ENCODE results near the gene EXOC3.

EXOC3 gene

GRCh38 chr5:446883-447263 lies 3.9 kb downstream of the EXOC3 start:
- Histone ChIP-seq H3K27ac (ENCODE audit: low read length) (no peak overlapping the region), H4K20me1 (ENCODE audit: insufficient read depth, low read length) (no peaks in the 10 kb centered on the region), H2AFZ (ENCODE audit: low read depth, low read length) (no peak overlapping the region), H3K36me3 (replicated peaks; ENCODE audit: low read depth, low read length) (peaks cover 43% of the 10 kb centered on the region), H3K4me1 (ENCODE audit: low read length) (peaks cover 13% of the 10 kb centered on the region), H3K9me3 (ENCODE audit: insufficient read depth, low read length) (peaks cover 5% of the 10 kb centered on the region; the same call in 1 of the 2 replicates), H3K79me2 (ENCODE audit: low read length) (peaks cover 29% of the 10 kb centered on the region), H3K4me3 (ENCODE audit: low read length) (no peak overlapping the region), H3K27me3 (ENCODE audit: low read depth, low read length) (no peaks in the 10 kb centered on the region), H3K9ac (ENCODE audit: low read length) (no peak overlapping the region), H3K4me2 (ENCODE audit: low read length) (no peak overlapping the region)
- TF ChIP-seq EZH2phosphoT487 (IDR thresholded peaks at IDR 0.05; ENCODE audit: low read depth), result no peak
- TF ChIP-seq, protein P1, sequence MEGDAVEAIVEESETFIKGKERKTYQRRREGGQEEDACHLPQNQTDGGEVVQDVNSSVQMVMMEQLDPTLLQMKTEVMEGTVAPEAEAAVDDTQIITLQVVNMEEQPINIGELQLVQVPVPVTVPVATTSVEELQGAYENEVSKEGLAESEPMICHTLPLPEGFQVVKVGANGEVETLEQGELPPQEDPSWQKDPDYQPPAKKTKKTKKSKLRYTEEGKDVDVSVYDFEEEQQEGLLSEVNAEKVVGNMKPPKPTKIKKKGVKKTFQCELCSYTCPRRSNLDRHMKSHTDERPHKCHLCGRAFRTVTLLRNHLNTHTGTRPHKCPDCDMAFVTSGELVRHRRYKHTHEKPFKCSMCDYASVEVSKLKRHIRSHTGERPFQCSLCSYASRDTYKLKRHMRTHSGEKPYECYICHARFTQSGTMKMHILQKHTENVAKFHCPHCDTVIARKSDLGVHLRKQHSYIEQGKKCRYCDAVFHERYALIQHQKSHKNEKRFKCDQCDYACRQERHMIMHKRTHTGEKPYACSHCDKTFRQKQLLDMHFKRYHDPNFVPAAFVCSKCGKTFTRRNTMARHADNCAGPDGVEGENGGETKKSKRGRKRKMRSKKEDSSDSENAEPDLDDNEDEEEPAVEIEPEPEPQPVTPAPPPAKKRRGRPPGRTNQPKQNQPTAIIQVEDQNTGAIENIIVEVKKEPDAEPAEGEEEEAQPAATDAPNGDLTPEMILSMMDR (IDR thresholded peaks at IDR 0.05; ENCODE audit: low read depth, low read length), result peak; percentile 51

GRCh38 chr5:447501-447900 lies 4.5 kb downstream of the EXOC3 start:
- Histone ChIP-seq H2AFZ (ENCODE audit: low read depth, low read length) (no peak overlapping the region), H3K79me2 (ENCODE audit: low read length) (peaks cover 23% of the 10 kb centered on the region), H3K4me1 (ENCODE audit: low read length) (peaks cover 8% of the 10 kb centered on the region; the same call in 1 of the 2 replicates), H3K36me3 (replicated peaks; ENCODE audit: low read depth, low read length) (peaks cover 49% of the 10 kb centered on the region), H4K20me1 (ENCODE audit: insufficient read depth, low read length) (no peaks in the 10 kb centered on the region), H3K4me3 (ENCODE audit: low read length) (no peak overlapping the region), H3K4me2 (ENCODE audit: low read length) (no peak overlapping the region), H3K9ac (ENCODE audit: low read length) (no peak overlapping the region), H3K27ac (ENCODE audit: low read length) (no peak overlapping the region), H3K27me3 (ENCODE audit: low read depth, low read length) (no peaks in the 10 kb centered on the region), H3K9me3 (ENCODE audit: insufficient read depth, low read length) (peaks cover 10% of the 10 kb centered on the region; the same call in 1 of the 2 replicates)
- TF ChIP-seq, protein P1 (IDR thresholded peaks at IDR 0.05; ENCODE audit: low read depth, low read length), result no peak
- TF ChIP-seq EZH2phosphoT487 (IDR thresholded peaks at IDR 0.05; ENCODE audit: low read depth), result no peak

GRCh38 chr5:448061-448765 lies 5.2 kb downstream of the EXOC3 start:
- H4K20me1 ChIP-seq (ENCODE audit: insufficient read depth, low read length), result no peaks in the 10 kb centered on the region
- H3K9ac ChIP-seq (ENCODE audit: low read length), result no peak overlapping the region
- peaks cover 56% of the 10 kb centered on the region for H3K36me3 ChIP-seq (replicated peaks; ENCODE audit: low read depth, low read length)
- TF ChIP-seq, protein P1 (IDR thresholded peaks at IDR 0.05; ENCODE audit: low read depth, low read length), result no peak
- TF ChIP-seq EZH2phosphoT487 (IDR thresholded peaks at IDR 0.05; ENCODE audit: low read depth), result no peak
- H3K27me3 ChIP-seq (ENCODE audit: low read depth, low read length), result no peaks in the 10 kb centered on the region
- H3K27ac ChIP-seq (ENCODE audit: low read length), result no peak overlapping the region
- H3K4me3 ChIP-seq (ENCODE audit: low read length), result no peak overlapping the region
- H3K4me2 ChIP-seq (ENCODE audit: low read length), result no peak overlapping the region
- peaks cover 8% of the 10 kb centered on the region; the same call in 1 of the 2 replicates for H3K4me1 ChIP-seq (ENCODE audit: low read length)
- H2AFZ ChIP-seq (ENCODE audit: low read depth, low read length), result no peak overlapping the region
- H3K9me3 ChIP-seq (ENCODE audit: insufficient read depth, low read length), result peaks cover 10% of the 10 kb centered on the region; the same call in 1 of the 2 replicates
- H3K79me2 ChIP-seq (ENCODE audit: low read length), result peaks cover 19% of the 10 kb centered on the region

GRCh38 chr5:448766-449090 lies 5.8 kb downstream of the EXOC3 start:
- Histone ChIP-seq H2AFZ (ENCODE audit: low read depth, low read length) (no peak overlapping the region), H3K79me2 (ENCODE audit: low read length) (peaks cover 14% of the 10 kb centered on the region), H4K20me1 (ENCODE audit: insufficient read depth, low read length) (no peaks in the 10 kb centered on the region), H3K36me3 (replicated peaks; ENCODE audit: low read depth, low read length) (peaks cover 61% of the 10 kb centered on the region), H3K4me3 (ENCODE audit: low read length) (no peak overlapping the region), H3K9ac (ENCODE audit: low read length) (no peak overlapping the region), H3K4me2 (ENCODE audit: low read length) (no peak overlapping the region), H3K27ac (ENCODE audit: low read length) (no peak overlapping the region), H3K9me3 (ENCODE audit: insufficient read depth, low read length) (peaks cover 10% of the 10 kb centered on the region; the same call in 1 of the 2 replicates), H3K4me1 (ENCODE audit: low read length) (peaks cover 8% of the 10 kb centered on the region; the same call in 1 of the 2 replicates), H3K27me3 (ENCODE audit: low read depth, low read length) (no peaks in the 10 kb centered on the region)
- no peak for TF ChIP-seq EZH2phosphoT487 (IDR thresholded peaks at IDR 0.05; ENCODE audit: low read depth)
- TF ChIP-seq, protein P1 (IDR thresholded peaks at IDR 0.05; ENCODE audit: low read depth, low read length), result no peak
